Hematopoietic multipotent progenitor cell treated with erythropoietin and hydrocortisone succinate and interleukin-3 and kit ligand, for 8 days (in vitro differentiated cells): Measurements from ENCODE around the gene RPL15.

Experiments
- DNase-seq: peaks from one replicate; pipeline ENCODE4 v3.0.0-alpha.2; 2015

RPL15 gene

DNA sequence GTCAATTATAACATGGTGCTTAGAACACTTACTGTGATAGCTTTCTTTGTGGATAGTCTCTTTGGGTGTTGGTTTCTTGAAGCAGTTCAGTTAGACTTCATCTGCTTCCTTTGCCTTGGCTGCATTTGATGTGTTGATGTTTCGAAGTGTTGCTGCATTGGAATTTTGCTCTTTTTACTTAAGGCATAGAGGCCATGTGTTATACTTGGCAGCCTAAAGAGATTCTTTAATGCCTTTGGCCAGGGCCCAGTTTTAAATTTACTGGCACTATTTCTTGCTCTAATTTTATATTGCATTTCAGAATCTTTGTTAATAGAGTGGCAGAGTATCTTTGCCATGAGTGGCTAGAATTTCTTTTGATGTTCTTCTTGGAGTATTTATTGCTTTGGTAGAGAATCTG lies 49.4 kb downstream of the RPL15 start:
- no peak for DNase-seq

DNA sequence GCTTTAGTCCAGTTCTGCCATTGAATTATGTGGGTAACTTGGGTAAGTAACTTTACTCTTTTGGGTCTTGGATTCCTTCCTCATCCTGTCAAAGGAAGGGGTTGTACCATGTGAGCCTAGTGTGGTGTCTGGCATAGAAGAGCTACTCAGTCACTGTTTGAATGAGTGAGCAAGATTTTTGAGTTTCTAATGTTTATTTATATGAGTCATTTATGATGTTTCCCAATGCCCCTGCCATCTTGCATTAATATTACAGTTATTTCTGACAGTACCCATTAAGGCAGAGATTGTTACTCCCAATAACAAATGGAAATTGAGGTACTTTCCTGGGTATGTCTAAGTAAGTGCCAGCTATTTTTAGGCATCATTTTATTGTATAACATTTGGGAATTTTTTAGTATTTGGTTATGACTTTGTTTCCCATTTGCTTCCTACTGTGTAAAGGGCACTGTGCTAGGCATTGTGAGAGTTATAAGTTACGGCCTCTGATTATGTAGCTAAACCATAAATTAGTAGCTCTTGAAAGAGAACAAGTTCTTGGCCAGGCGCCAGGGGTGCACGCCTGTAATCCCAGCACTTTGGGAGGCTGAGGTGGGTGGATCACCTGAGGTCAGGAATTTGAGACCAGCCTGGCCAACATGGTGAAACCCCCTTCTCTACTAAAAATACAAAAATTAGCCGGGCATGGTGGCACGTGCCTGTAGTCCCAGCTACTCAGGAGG lies 51.7 kb downstream of the RPL15 start:
- DNase-seq, result no peak

DNA sequence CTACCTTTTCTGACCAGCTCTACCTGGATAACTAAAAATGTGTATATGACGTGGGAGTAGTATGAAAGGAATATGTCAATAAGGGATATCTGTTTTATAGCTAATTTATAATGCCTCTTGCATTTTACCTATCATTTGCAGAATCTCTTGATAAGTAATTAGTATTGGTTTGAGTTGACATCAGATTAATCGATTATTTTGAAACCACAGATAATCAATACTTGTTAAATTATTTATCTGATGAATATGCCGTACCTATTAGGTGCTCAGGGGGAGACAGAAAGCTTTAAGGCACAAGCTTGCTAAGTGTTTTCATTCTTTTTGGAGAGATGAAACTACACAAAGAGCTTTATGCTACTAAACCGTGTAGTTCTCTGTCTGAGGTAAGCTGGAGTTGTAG lies 52.5 kb downstream of the RPL15 start:
- no peak for DNase-seq
